Endothelial cell of umbilical vein (primary cell): ENCODE results near the gene TCHP.
"Not testable (repeated sequence)": the region's sequence is repeated elsewhere in the genome, so short reads cannot be mapped to it uniquely, and the experiment has no call there.

Source experiments
- EZH2 ChIP-seq: IDR thresholded peaks from 2 replicates; pipeline ENCODE4 v1.6.1; 2012; ENCODE audit warnings: borderline replicate concordance, low read depth, mild to moderate bottlenecking, moderate library complexity, low read length, inconsistent platforms; ENCODE audit not compliant: severe bottlenecking
- GATA2 ChIP-seq: IDR thresholded peaks from 2 replicates; pipeline ENCODE4 v1.7.0; 2011; ENCODE audit warnings: low read depth, mild to moderate bottlenecking, moderate library complexity, mixed read lengths, low read length; ENCODE audit not compliant: insufficient read length, insufficient read depth
- JUN ChIP-seq: IDR thresholded peaks from 2 replicates; pipeline ENCODE4 v1.6.1; 2011; ENCODE audit warnings: borderline replicate concordance, low read depth; ENCODE audit not compliant: insufficient read length, insufficient read depth
- MYC ChIP-seq: IDR thresholded peaks from one replicate; pipeline ENCODE4 v1.6.1; 2011; ENCODE audit warnings: mild to moderate bottlenecking, low read depth, low read length
- POLR2A ChIP-seq: IDR thresholded peaks from 2 replicates; pipeline ENCODE4 v1.6.1; 2012; ENCODE audit warnings: low read depth, mild to moderate bottlenecking, control low read depth, low read length
- POLR2AphosphoS5 ChIP-seq: IDR thresholded peaks from 2 replicates; pipeline ENCODE4 v1.6.1; 2012; ENCODE audit warnings: low read depth, mild to moderate bottlenecking, control low read depth, low read length, moderate library complexity; ENCODE audit not compliant: insufficient read depth
- TF ChIP-seq, protein P1 (sequence below): IDR thresholded peaks from 2 replicates; pipeline ENCODE4 v1.6.1; 2011; ENCODE audit not compliant: insufficient read depth, insufficient read length
- TF ChIP-seq, protein P2 (sequence below), 2 donors: IDR thresholded peaks; 1 replicate in 1 of 2; 2 replicates in 1 of 2; pipeline ENCODE4 v1.5.1; 2011; ENCODE audit warnings: low read length in 2 of 2, mild to moderate bottlenecking in 2 of 2, moderate library complexity in 2 of 2, control low read depth in 1 of 2, inconsistent platforms in 1 of 2, low read depth in 1 of 2; ENCODE audit not compliant: insufficient read depth in 1 of 2; ENCODE audit errors: extremely low read depth in 1 of 2

DNA sequence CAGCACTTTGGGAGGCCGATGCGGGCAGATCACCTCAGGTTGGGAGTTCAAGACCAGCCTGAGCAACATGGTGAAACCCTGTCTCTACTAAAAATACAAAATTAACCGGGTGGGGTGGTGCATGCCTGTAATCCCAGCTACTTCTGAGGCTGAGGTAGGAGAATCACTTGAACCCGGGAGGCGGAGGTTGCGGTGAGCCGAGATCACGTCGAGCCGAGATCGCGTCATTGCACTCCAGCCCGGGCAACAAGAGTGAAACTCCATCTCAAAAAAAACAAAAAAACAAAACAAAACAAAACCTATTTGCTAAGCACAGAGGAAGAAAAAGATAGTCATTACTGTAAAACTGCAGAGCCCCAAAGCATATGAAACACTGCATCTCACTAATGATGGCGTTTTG lies 29.3 kb downstream of the TCHP start:
- not testable (repeated sequence) for TF ChIP-seq POLR2A, JUN, EZH2, GATA2, POLR2AphosphoS5, MYC
- TF ChIP-seq, protein P1, sequence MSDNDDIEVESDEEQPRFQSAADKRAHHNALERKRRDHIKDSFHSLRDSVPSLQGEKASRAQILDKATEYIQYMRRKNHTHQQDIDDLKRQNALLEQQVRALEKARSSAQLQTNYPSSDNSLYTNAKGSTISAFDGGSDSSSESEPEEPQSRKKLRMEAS: not testable (repeated sequence)
- TF ChIP-seq, protein P2, sequence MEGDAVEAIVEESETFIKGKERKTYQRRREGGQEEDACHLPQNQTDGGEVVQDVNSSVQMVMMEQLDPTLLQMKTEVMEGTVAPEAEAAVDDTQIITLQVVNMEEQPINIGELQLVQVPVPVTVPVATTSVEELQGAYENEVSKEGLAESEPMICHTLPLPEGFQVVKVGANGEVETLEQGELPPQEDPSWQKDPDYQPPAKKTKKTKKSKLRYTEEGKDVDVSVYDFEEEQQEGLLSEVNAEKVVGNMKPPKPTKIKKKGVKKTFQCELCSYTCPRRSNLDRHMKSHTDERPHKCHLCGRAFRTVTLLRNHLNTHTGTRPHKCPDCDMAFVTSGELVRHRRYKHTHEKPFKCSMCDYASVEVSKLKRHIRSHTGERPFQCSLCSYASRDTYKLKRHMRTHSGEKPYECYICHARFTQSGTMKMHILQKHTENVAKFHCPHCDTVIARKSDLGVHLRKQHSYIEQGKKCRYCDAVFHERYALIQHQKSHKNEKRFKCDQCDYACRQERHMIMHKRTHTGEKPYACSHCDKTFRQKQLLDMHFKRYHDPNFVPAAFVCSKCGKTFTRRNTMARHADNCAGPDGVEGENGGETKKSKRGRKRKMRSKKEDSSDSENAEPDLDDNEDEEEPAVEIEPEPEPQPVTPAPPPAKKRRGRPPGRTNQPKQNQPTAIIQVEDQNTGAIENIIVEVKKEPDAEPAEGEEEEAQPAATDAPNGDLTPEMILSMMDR (IDR thresholded peaks at IDR 0.05; ENCODE audit: extremely low read depth in 1 of 2, insufficient read depth in 1 of 2, low read depth in 1 of 2, low read length in 2 of 2): not testable (repeated sequence)
